ENCODE results near the gene ZNF536. TPM values are rescaled to one million over a fixed set of nuclear protein-coding genes. Genes with fewer than 3 reads are reported as not detected.

Gene ZNF536
- total RNA-seq, 4 donors from 2014 or later: 1.3 to 12.4 (median 1.8) TPM

GRCh38 chr19:30327331-30327730 lies 44.9 kb upstream of the ZNF536 start:
- TF ChIP-seq CTCF (IDR thresholded peaks at IDR 0.05): no peak
- no peaks in the 10 kb centered on the region for H3K4me1 ChIP-seq
- DNase-seq: no peak

GRCh38 chr19:30328096-30328495 lies 44.1 kb upstream of the ZNF536 start:
- H3K27me3 ChIP-seq: no peaks in the 10 kb centered on the region

More at GRCh38 chr19:30327331-30327730, 44.9 kb upstream of the ZNF536 start:
- H3K9me3 ChIP-seq: no peaks in the 10 kb centered on the region
- H3K4me3 ChIP-seq: no peak overlapping the region
- H3K27me3 ChIP-seq: no peaks in the 10 kb centered on the region
- no peaks in the 10 kb centered on the region for H3K36me3 ChIP-seq
- no peak overlapping the region for H3K27ac ChIP-seq

GRCh38 chr19:30330266-30330665 lies 41.9 kb upstream of the ZNF536 start:
- TF ChIP-seq POLR2A (IDR thresholded peaks at IDR 0.05): no peak
- TF ChIP-seq CTCF (IDR thresholded peaks at IDR 0.05): no peak
- Histone ChIP-seq H3K27me3 (no peaks in the 10 kb centered on the region), H3K9me3 (no peaks in the 10 kb centered on the region), H3K4me3 (no peak overlapping the region), H3K27ac (no peak overlapping the region), H3K4me1 (no peaks in the 10 kb centered on the region), H3K36me3 (no peaks in the 10 kb centered on the region)
- DNase-seq: no peak

More at GRCh38 chr19:30328096-30328495, 44.1 kb upstream of the ZNF536 start:
- Histone ChIP-seq H3K4me3 (no peak overlapping the region), H3K9me3 (no peaks in the 10 kb centered on the region), H3K36me3 (no peaks in the 10 kb centered on the region), H3K4me1 (no peaks in the 10 kb centered on the region), H3K27ac (no peak overlapping the region)
- no peak for DNase-seq
- no peak for TF ChIP-seq CTCF (IDR thresholded peaks at IDR 0.05)
- no peak for TF ChIP-seq POLR2A (IDR thresholded peaks at IDR 0.05)

GRCh38 chr19:30332445-30333234 lies 39.5 kb upstream of the ZNF536 start:
- H3K4me3 ChIP-seq: no peak overlapping the region
- no peak overlapping the region for H3K27ac ChIP-seq
- no peaks in the 10 kb centered on the region for H3K27me3 ChIP-seq
- no peaks in the 10 kb centered on the region for H3K36me3 ChIP-seq
- TF ChIP-seq CTCF (IDR thresholded peaks at IDR 0.05) (no peak), POLR2A (IDR thresholded peaks at IDR 0.05) (no peak)
- no peaks in the 10 kb centered on the region for H3K9me3 ChIP-seq
- H3K4me1 ChIP-seq: no peaks in the 10 kb centered on the region
- DNase-seq: no peak

- Histone ChIP-seq H3K9me3 (no peaks in the 10 kb centered on the region), H3K27ac (no peak overlapping the region), H3K4me3 (no peak overlapping the region), H3K4me1 (no peaks in the 10 kb centered on the region), H3K36me3 (no peaks in the 10 kb centered on the region), H3K27me3 (no peaks in the 10 kb centered on the region)
- no peak for TF ChIP-seq POLR2A (IDR thresholded peaks at IDR 0.05)
- no peak for TF ChIP-seq CTCF (IDR thresholded peaks at IDR 0.05)
- DNase-seq: no peak
Observed at GRCh38 chr19:30333291-30334065, 38.7 kb upstream of the ZNF536 start.

All from Peyer's patch (tissue), 4 donors.